Right renal pelvis (tissue), 4 donors: ENCODE results near the gene CAST. TPM values are rescaled to one million over a fixed set of nuclear protein-coding genes. Genes with fewer than 3 reads are reported as not detected.
"Not testable (repeated sequence)": the region's sequence is repeated elsewhere in the genome, so short reads cannot be mapped to it uniquely, and the experiment has no call there.

ENCODE experiments used
- DNase-seq, 4 donors: peaks; one replicate each; pipeline ENCODE4 v3.0.0-alpha.2; 2013; ENCODE audit warnings: low read depth in 4 of 4, low spot score in 3 of 4, missing footprints in 1 of 4
- polyA plus RNA-seq, 4 donors: library from polyadenylated mRNA; unstranded; fragments of 120-200 nt; gene quantifications; one replicate each; pipeline ENCODE4 v1.2.1, GENCODE V29; 2013; ENCODE audit not compliant: insufficient read length in 4 of 4

Gene CAST
- polyA plus RNA-seq, 4 donors, result 133 to 213 (median 170) TPM

GRCh38 chr5:96741891-96742309, 79.7 kb downstream of the CAST start:
- DNase-seq, result no peak

- peak in 2 of 4 donors; percentile 36 to 38 for DNase-seq
Observed at GRCh38 chr5:96742538-96742937, 80.4 kb downstream of the CAST start.

- DNase-seq, result no peak
Observed at GRCh38 chr5:96743065-96743768, 81.0 kb downstream of the CAST start.

GRCh38 chr5:96743805-96744204, 81.6 kb downstream of the CAST start:
- no peak for DNase-seq

GRCh38 chr5:96744218-96744617, 82.0 kb downstream of the CAST start:
- DNase-seq, result not testable (repeated sequence)

GRCh38 chr5:96745025-96745424, 82.8 kb downstream of the CAST start:
- DNase-seq, result no peak

GRCh38 chr5:96745844-96746531, 83.8 kb downstream of the CAST start:
- DNase-seq, result no peak

- DNase-seq, result no peak
Observed at GRCh38 chr5:96747720-96748119, 85.5 kb downstream of the CAST start.

GRCh38 chr5:96750110-96750822, 88.1 kb downstream of the CAST start:
- no peak for DNase-seq

GRCh38 chr5:96751203-96752169, 89.3 kb downstream of the CAST start:
- no peak for DNase-seq

- peak; percentile 41 to 65 (median 60) for DNase-seq
Observed at GRCh38 chr5:96752341-96753016, 90.3 kb downstream of the CAST start.

GRCh38 chr5:96753017-96753397, 90.8 kb downstream of the CAST start:
- DNase-seq, result no peak

GRCh38 chr5:96753848-96754247, 91.7 kb downstream of the CAST start:
- DNase-seq, result no peak

- DNase-seq, result no peak
Observed at GRCh38 chr5:96755851-96756250, 93.7 kb downstream of the CAST start.

- DNase-seq, result no peak
Observed at GRCh38 chr5:96756985-96757384, 94.8 kb downstream of the CAST start.

GRCh38 chr5:96758621-96759020, 96.4 kb downstream of the CAST start:
- no peak for DNase-seq

- DNase-seq, result no peak
Observed at GRCh38 chr5:96761618-96762017, 99.4 kb downstream of the CAST start.

GRCh38 chr5:96763026-96763425, 100.8 kb downstream of the CAST start:
- no peak for DNase-seq

- no peak for DNase-seq
Observed at GRCh38 chr5:96765043-96765442, 102.9 kb downstream of the CAST start.

GRCh38 chr5:96768708-96769251, 106.6 kb downstream of the CAST start:
- no peak for DNase-seq
